WTC11 (cell line): ENCODE data around the gene TFF2. TPM values are rescaled to one million over a fixed set of nuclear protein-coding genes. Genes with fewer than 3 reads are reported as not detected.

Experiments used
- ATAC-seq: fragments of 200-7000 bp; cut with Tn5 transposase; 2 replicates; pipeline ENCODE4 v1.10.0; 2021; ENCODE audit warnings: mild to moderate bottlenecking, moderate library complexity
- CTCF ChIA-PET: fragments of 300-600 bp; sonication (Branson Sonifier 250); formaldehyde crosslinking; loops from one replicate; lab custom pipeline; 2021; ENCODE audit warnings: antibody characterized with exemption; lab: Charles Lee
- POLR2A ChIA-PET: fragments of 350-600 bp; sonication (Branson Sonifier 250); formaldehyde crosslinking; loops from one replicate; lab custom pipeline; 2021; ENCODE audit warnings: antibody characterized with exemption; lab: Charles Lee
- DNase-seq: peaks from one replicate; pipeline ENCODE4 v3.0.0; 2021; ENCODE audit warnings: low spot score
- H3K27ac Mint-ChIP-seq: 2 replicates; pipeline ENCODE4 v1.8.0; 2021; ENCODE audit warnings: mixed read lengths
- H3K27me3 Mint-ChIP-seq: 2 replicates; pipeline ENCODE4 v1.8.0; 2021; ENCODE audit warnings: low read depth, mild to moderate bottlenecking, moderate library complexity, mixed read lengths
- H3K36me3 Mint-ChIP-seq: 2 replicates; pipeline ENCODE4 v1.8.0; 2021; ENCODE audit warnings: mixed read lengths
- H3K4me1 Mint-ChIP-seq: 2 replicates; pipeline ENCODE4 v1.8.0; 2022; ENCODE audit warnings: mixed read lengths
- H3K4me3 Mint-ChIP-seq: 2 replicates; pipeline ENCODE4 v1.8.0; 2021; ENCODE audit warnings: mild to moderate bottlenecking, moderate library complexity, mixed read lengths
- H3K9me3 Mint-ChIP-seq: 2 replicates; pipeline ENCODE4 v1.8.0; 2021; ENCODE audit warnings: mixed read lengths
- CREB1 ChIP-seq: sonication (generic); formaldehyde crosslinking; IDR thresholded peaks from 2 replicates; pipeline ENCODE4 v1.8.0; 2023; ENCODE audit warnings: mild to moderate bottlenecking, missing genetic modification reagents
- E2F4 ChIP-seq: sonication (generic); formaldehyde crosslinking; IDR thresholded peaks from 2 replicates; pipeline ENCODE4 v1.8.1; 2022; ENCODE audit warnings: low read depth, mild to moderate bottlenecking, moderate library complexity, missing genetic modification reagents, borderline replicate concordance
- NFATC4 ChIP-seq: fragments of 250-450 bp; sonication (Bioruptor Pico); IDR thresholded peaks from 2 replicates; pipeline ENCODE4 v1.9.0; 2021; ENCODE audit warnings: mild to moderate bottlenecking
- NFYB ChIP-seq: sonication (generic); formaldehyde crosslinking; conservative IDR thresholded peaks from 2 replicates; pipeline ENCODE4 v1.8.0; 2022; ENCODE audit warnings: low read depth, missing genetic modification reagents
- SMAD3 ChIP-seq: sonication (generic); formaldehyde crosslinking; IDR thresholded peaks from 2 replicates; pipeline ENCODE4 v1.8.0; 2022; ENCODE audit warnings: missing genetic modification reagents, mild to moderate bottlenecking, borderline replicate concordance
- TP53 ChIP-seq: sonication (generic); formaldehyde crosslinking; IDR thresholded peaks from 2 replicates; pipeline ENCODE4 v1.8.1; 2023; ENCODE audit warnings: mild to moderate bottlenecking, missing genetic modification reagents
- ZNF219 ChIP-seq: sonication (generic); formaldehyde crosslinking; IDR thresholded peaks from 2 replicates; pipeline ENCODE4 v1.8.0; 2023; ENCODE audit warnings: missing genetic modification reagents, mild to moderate bottlenecking, borderline replicate concordance
- ZNF317 ChIP-seq: sonication (generic); formaldehyde crosslinking; IDR thresholded peaks from 2 replicates; pipeline ENCODE4 v1.8.1; 2023; ENCODE audit warnings: low read depth, mild to moderate bottlenecking, moderate library complexity, missing genetic modification reagents, borderline replicate concordance
- total RNA-seq: library from RNA; stranded (reverse); gene quantifications from 3 replicates; pipeline ENCODE4 v1.2.3, GENCODE V29; 2021
- TF ChIP-seq, protein P1 (sequence below): sonication (generic); formaldehyde crosslinking; IDR thresholded peaks from 2 replicates; pipeline ENCODE4 v1.8.0; 2022; ENCODE audit warnings: mild to moderate bottlenecking, missing genetic modification reagents
- TF ChIP-seq, protein P2 (sequence below): sonication (generic); formaldehyde crosslinking; IDR thresholded peaks from 2 replicates; pipeline ENCODE4 v1.8.0; 2022; ENCODE audit warnings: mild to moderate bottlenecking, missing genetic modification reagents
- TF ChIP-seq, protein P3 (sequence below): sonication (generic); formaldehyde crosslinking; IDR thresholded peaks from 2 replicates; pipeline ENCODE4 v1.8.0; 2022; ENCODE audit warnings: missing genetic modification reagents
- TF ChIP-seq, protein P4 (sequence below): sonication (generic); formaldehyde crosslinking; IDR thresholded peaks from 2 replicates; pipeline ENCODE4 v1.8.1; 2022; ENCODE audit warnings: low read depth, missing genetic modification reagents, borderline replicate concordance
- TF ChIP-seq, protein P5 (sequence below): sonication (generic); formaldehyde crosslinking; IDR thresholded peaks from 2 replicates; pipeline ENCODE4 v1.8.1; 2023; ENCODE audit warnings: mild to moderate bottlenecking, missing genetic modification reagents, moderate library complexity
- TF ChIP-seq, protein P6 (sequence below): sonication (generic); formaldehyde crosslinking; IDR thresholded peaks from 2 replicates; pipeline ENCODE4 v1.8.0; 2023; ENCODE audit warnings: missing genetic modification reagents, mild to moderate bottlenecking, borderline replicate concordance

Gene TFF2
- total RNA-seq, 1 experiment from 2014 or later = 0.33 TPM

- H3K36me3 Mint-ChIP-seq = no peaks in the 10 kb centered on the region; the same call in 1 of the 2 replicates
- no peak for DNase-seq
- peaks cover 31% of the 10 kb centered on the region for H3K4me1 Mint-ChIP-seq
- H3K27me3 Mint-ChIP-seq = peaks cover 8% of the 10 kb centered on the region; the same call in 1 of the 2 replicates
- no peak for ATAC-seq
- TF ChIP-seq, protein P1, sequence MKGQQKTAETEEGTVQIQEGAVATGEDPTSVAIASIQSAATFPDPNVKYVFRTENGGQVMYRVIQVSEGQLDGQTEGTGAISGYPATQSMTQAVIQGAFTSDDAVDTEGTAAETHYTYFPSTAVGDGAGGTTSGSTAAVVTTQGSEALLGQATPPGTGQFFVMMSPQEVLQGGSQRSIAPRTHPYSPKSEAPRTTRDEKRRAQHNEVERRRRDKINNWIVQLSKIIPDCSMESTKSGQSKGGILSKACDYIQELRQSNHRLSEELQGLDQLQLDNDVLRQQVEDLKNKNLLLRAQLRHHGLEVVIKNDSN (CRISPR knock-in tag) = no peak
- no peak for TF ChIP-seq TP53 (CRISPR knock-in tag)
- TF ChIP-seq, protein P2, sequence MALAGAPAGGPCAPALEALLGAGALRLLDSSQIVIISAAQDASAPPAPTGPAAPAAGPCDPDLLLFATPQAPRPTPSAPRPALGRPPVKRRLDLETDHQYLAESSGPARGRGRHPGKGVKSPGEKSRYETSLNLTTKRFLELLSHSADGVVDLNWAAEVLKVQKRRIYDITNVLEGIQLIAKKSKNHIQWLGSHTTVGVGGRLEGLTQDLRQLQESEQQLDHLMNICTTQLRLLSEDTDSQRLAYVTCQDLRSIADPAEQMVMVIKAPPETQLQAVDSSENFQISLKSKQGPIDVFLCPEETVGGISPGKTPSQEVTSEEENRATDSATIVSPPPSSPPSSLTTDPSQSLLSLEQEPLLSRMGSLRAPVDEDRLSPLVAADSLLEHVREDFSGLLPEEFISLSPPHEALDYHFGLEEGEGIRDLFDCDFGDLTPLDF = no peak
- no peak for TF ChIP-seq ZNF219 (CRISPR knock-in tag)
- TF ChIP-seq E2F4 (CRISPR knock-in tag) = no peak
- TF ChIP-seq, protein P3, sequence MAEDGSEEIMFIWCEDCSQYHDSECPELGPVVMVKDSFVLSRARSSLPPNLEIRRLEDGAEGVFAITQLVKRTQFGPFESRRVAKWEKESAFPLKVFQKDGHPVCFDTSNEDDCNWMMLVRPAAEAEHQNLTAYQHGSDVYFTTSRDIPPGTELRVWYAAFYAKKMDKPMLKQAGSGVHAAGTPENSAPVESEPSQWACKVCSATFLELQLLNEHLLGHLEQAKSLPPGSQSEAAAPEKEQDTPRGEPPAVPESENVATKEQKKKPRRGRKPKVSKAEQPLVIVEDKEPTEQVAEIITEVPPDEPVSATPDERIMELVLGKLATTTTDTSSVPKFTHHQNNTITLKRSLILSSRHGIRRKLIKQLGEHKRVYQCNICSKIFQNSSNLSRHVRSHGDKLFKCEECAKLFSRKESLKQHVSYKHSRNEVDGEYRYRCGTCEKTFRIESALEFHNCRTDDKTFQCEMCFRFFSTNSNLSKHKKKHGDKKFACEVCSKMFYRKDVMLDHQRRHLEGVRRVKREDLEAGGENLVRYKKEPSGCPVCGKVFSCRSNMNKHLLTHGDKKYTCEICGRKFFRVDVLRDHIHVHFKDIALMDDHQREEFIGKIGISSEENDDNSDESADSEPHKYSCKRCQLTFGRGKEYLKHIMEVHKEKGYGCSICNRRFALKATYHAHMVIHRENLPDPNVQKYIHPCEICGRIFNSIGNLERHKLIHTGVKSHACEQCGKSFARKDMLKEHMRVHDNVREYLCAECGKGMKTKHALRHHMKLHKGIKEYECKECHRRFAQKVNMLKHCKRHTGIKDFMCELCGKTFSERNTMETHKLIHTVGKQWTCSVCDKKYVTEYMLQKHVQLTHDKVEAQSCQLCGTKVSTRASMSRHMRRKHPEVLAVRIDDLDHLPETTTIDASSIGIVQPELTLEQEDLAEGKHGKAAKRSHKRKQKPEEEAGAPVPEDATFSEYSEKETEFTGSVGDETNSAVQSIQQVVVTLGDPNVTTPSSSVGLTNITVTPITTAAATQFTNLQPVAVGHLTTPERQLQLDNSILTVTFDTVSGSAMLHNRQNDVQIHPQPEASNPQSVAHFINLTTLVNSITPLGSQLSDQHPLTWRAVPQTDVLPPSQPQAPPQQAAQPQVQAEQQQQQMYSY (CRISPR knock-in tag) = no peak
- 0 out of 2 replicates have a peak, but pooled peaks cover 5% of the 10 kb centered on the region for H3K9me3 Mint-ChIP-seq
- POLR2A ChIA-PET = interaction anchor here (0.6 kb wide), 2 partner anchors 10 to 18 kb away, joined by 3 to 5 read pairs; no protein-coding TSS in a partner anchor
- no peak overlapping the region for H3K4me3 Mint-ChIP-seq
- H3K27ac Mint-ChIP-seq = no peak overlapping the region
- CTCF ChIA-PET = interaction anchor here (0.6 to 2.9 kb wide), 5 partner anchors 23 to 642 kb away, joined by 3 to 20 read pairs (median 4); no protein-coding TSS in a partner anchor
Measured at GRCh38 chr21:42387843-42388340, 37.1 kb upstream of the TFF2 start.

- H3K4me1 Mint-ChIP-seq = peaks cover 31% of the 10 kb centered on the region
- H3K4me3 Mint-ChIP-seq = no peak overlapping the region
- peaks cover 8% of the 10 kb centered on the region; the same call in 1 of the 2 replicates for H3K27me3 Mint-ChIP-seq
- ChIA-PET POLR2A (interaction anchor here (0.6 kb wide), 2 partner anchors 10 to 18 kb away, joined by 3 to 5 read pairs; no protein-coding TSS in a partner anchor), CTCF (interaction anchor here (0.6 to 2.9 kb wide), 4 partner anchors 24 to 641 kb away, joined by 3 to 20 read pairs (median 4); no protein-coding TSS in a partner anchor)
- no peaks in the 10 kb centered on the region; the same call in 1 of the 2 replicates for H3K36me3 Mint-ChIP-seq
- DNase-seq = no peak
- H3K9me3 Mint-ChIP-seq = peaks cover 10% of the 10 kb centered on the region
- no peak overlapping the region for H3K27ac Mint-ChIP-seq
- no peak for ATAC-seq
- TF ChIP-seq NFYB = no peak
- TF ChIP-seq, protein P2 = no peak
- TF ChIP-seq ZNF317 (CRISPR knock-in tag) = no peak
- TF ChIP-seq, protein P4, sequence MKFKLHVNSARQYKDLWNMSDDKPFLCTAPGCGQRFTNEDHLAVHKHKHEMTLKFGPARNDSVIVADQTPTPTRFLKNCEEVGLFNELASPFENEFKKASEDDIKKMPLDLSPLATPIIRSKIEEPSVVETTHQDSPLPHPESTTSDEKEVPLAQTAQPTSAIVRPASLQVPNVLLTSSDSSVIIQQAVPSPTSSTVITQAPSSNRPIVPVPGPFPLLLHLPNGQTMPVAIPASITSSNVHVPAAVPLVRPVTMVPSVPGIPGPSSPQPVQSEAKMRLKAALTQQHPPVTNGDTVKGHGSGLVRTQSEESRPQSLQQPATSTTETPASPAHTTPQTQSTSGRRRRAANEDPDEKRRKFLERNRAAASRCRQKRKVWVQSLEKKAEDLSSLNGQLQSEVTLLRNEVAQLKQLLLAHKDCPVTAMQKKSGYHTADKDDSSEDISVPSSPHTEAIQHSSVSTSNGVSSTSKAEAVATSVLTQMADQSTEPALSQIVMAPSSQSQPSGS = no peak
- TF ChIP-seq CREB1 (CRISPR knock-in tag) = no peak
- TF ChIP-seq NFATC4 = no peak
- no peak for TF ChIP-seq E2F4 (CRISPR knock-in tag)
- TF ChIP-seq, protein P5, sequence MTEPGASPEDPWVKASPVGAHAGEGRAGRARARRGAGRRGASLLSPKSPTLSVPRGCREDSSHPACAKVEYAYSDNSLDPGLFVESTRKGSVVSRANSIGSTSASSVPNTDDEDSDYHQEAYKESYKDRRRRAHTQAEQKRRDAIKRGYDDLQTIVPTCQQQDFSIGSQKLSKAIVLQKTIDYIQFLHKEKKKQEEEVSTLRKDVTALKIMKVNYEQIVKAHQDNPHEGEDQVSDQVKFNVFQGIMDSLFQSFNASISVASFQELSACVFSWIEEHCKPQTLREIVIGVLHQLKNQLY = no peak
- TF ChIP-seq SMAD3 (CRISPR knock-in tag) = no peak
- TF ChIP-seq, protein P6, sequence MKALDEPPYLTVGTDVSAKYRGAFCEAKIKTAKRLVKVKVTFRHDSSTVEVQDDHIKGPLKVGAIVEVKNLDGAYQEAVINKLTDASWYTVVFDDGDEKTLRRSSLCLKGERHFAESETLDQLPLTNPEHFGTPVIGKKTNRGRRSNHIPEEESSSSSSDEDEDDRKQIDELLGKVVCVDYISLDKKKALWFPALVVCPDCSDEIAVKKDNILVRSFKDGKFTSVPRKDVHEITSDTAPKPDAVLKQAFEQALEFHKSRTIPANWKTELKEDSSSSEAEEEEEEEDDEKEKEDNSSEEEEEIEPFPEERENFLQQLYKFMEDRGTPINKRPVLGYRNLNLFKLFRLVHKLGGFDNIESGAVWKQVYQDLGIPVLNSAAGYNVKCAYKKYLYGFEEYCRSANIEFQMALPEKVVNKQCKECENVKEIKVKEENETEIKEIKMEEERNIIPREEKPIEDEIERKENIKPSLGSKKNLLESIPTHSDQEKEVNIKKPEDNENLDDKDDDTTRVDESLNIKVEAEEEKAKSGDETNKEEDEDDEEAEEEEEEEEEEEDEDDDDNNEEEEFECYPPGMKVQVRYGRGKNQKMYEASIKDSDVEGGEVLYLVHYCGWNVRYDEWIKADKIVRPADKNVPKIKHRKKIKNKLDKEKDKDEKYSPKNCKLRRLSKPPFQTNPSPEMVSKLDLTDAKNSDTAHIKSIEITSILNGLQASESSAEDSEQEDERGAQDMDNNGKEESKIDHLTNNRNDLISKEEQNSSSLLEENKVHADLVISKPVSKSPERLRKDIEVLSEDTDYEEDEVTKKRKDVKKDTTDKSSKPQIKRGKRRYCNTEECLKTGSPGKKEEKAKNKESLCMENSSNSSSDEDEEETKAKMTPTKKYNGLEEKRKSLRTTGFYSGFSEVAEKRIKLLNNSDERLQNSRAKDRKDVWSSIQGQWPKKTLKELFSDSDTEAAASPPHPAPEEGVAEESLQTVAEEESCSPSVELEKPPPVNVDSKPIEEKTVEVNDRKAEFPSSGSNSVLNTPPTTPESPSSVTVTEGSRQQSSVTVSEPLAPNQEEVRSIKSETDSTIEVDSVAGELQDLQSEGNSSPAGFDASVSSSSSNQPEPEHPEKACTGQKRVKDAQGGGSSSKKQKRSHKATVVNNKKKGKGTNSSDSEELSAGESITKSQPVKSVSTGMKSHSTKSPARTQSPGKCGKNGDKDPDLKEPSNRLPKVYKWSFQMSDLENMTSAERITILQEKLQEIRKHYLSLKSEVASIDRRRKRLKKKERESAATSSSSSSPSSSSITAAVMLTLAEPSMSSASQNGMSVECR = no peak
Measured at GRCh38 chr21:42387164-42387563, 36.4 kb upstream of the TFF2 start.
